ENCODE measurements around the gene ARID1B.

ARID1B gene

GRCh38 chr6:157221049-157221816, 444.1 kb downstream of the ARID1B start:
- DNase-seq (ENCODE audit: low spot score), result peak; percentile 90
- no peak for TF ChIP-seq CTCF (IDR thresholded peaks at IDR 0.05; ENCODE audit: borderline replicate concordance, control extremely low read depth, extremely low read depth, insufficient read depth, missing control alignments)
- in situ Hi-C loops (cut with MboI; ENCODE audit: low sequenced_read_pairs, unreplicated experiment), result no loop called here

- DNase-seq (ENCODE audit: low spot score), result no peak
- in situ Hi-C loops (cut with MboI; ENCODE audit: low sequenced_read_pairs, unreplicated experiment), result no loop called here
- TF ChIP-seq CTCF (IDR thresholded peaks at IDR 0.05; ENCODE audit: borderline replicate concordance, control extremely low read depth, extremely low read depth, insufficient read depth, missing control alignments), result no peak
Measured at GRCh38 chr6:157221817-157222175, 444.6 kb downstream of the ARID1B start.

GRCh38 chr6:157222201-157222981, 445.2 kb downstream of the ARID1B start:
- DNase-seq (ENCODE audit: low spot score), result no peak
- TF ChIP-seq CTCF (IDR thresholded peaks at IDR 0.05; ENCODE audit: borderline replicate concordance, control extremely low read depth, extremely low read depth, insufficient read depth, missing control alignments), result no peak
- in situ Hi-C loops (cut with MboI; ENCODE audit: low sequenced_read_pairs, unreplicated experiment), result no loop called here

- peak; percentile 56 for DNase-seq (ENCODE audit: low spot score)
- no peak for TF ChIP-seq CTCF (IDR thresholded peaks at IDR 0.05; ENCODE audit: borderline replicate concordance, control extremely low read depth, extremely low read depth, insufficient read depth, missing control alignments)
- in situ Hi-C loops (cut with MboI; ENCODE audit: low sequenced_read_pairs, unreplicated experiment), result no loop called here
Measured at GRCh38 chr6:157223021-157223430, 445.8 kb downstream of the ARID1B start.

- in situ Hi-C loops (cut with MboI; ENCODE audit: low sequenced_read_pairs, unreplicated experiment), result no loop called here
- no peak for DNase-seq (ENCODE audit: low spot score)
Measured at GRCh38 chr6:157223511-157223910, 446.3 kb downstream of the ARID1B start.

More at GRCh38 chr6:157223511-157223910, 446.3 kb downstream of the ARID1B start:
- no peak for TF ChIP-seq CTCF (IDR thresholded peaks at IDR 0.05; ENCODE audit: borderline replicate concordance, control extremely low read depth, extremely low read depth, insufficient read depth, missing control alignments)
